HG03460 (cell line): Measurements from ENCODE around the gene TMSB4X.
A peak's percentile ranks its signal among the peaks of the same experiment; 100 is the strongest.
"Not testable (repeated sequence)": the region's sequence is repeated elsewhere in the genome, so short reads cannot be mapped to it uniquely, and the experiment has no call there.

Source experiments
- ATAC-seq: cut with Tn5 transposase; IDR thresholded peaks from one replicate; pipeline ENCODE4 v1.9.1; 2021; ENCODE audit not compliant: unreplicated experiment

TMSB4X gene

GRCh38 chrX:12994321-12994720 is 19.4 kb downstream of the TMSB4X start:
- ATAC-seq = no peak

GRCh38 chrX:12996934-12997435 is 22.1 kb downstream of the TMSB4X start:
- no peak for ATAC-seq

GRCh38 chrX:12997906-12998687 is 23.2 kb downstream of the TMSB4X start:
- no peak for ATAC-seq

- peak; percentile 50 for ATAC-seq
Measured at GRCh38 chrX:12999422-12999821, 24.5 kb downstream of the TMSB4X start.

GRCh38 chrX:13000301-13000811 is 25.4 kb downstream of the TMSB4X start:
- peak; percentile 46 for ATAC-seq

- no peak for ATAC-seq
Measured at GRCh38 chrX:13001097-13001496, 26.2 kb downstream of the TMSB4X start.

- no peak for ATAC-seq
Measured at GRCh38 chrX:13001961-13002671, 27.2 kb downstream of the TMSB4X start.

GRCh38 chrX:13005661-13006473 is 31.0 kb downstream of the TMSB4X start:
- ATAC-seq = peak; percentile 47

GRCh38 chrX:13007519-13008188 is 32.7 kb downstream of the TMSB4X start:
- ATAC-seq = no peak

- no peak for ATAC-seq
Measured at GRCh38 chrX:13008189-13008533, 33.3 kb downstream of the TMSB4X start.

- no peak for ATAC-seq
Measured at GRCh38 chrX:13008851-13009250, 33.9 kb downstream of the TMSB4X start.

GRCh38 chrX:13009273-13009672 is 34.4 kb downstream of the TMSB4X start:
- ATAC-seq = no peak

GRCh38 chrX:13009844-13010243 is 34.9 kb downstream of the TMSB4X start:
- no peak for ATAC-seq

GRCh38 chrX:13010546-13010945 is 35.6 kb downstream of the TMSB4X start:
- ATAC-seq = no peak

GRCh38 chrX:13013363-13014110 is 38.6 kb downstream of the TMSB4X start:
- peak; percentile 80 for ATAC-seq

- peak; percentile 32 for ATAC-seq
Measured at GRCh38 chrX:13014111-13015096, 39.5 kb downstream of the TMSB4X start.

GRCh38 chrX:13015536-13016236 is 40.8 kb downstream of the TMSB4X start:
- no peak for ATAC-seq

GRCh38 chrX:13016731-13017130 is 41.8 kb downstream of the TMSB4X start:
- ATAC-seq = not testable (repeated sequence)
